Measurements from ENCODE around the gene EGFR. TPM values are rescaled to one million over a fixed set of nuclear protein-coding genes. Genes with fewer than 3 reads are reported as not detected.

Gene EGFR
- total and polyA plus RNA-seq, 2 donors (not counting 1 experiment from before 2014, with no cell fraction given), result 55.3 to 62.8 TPM

DNA sequence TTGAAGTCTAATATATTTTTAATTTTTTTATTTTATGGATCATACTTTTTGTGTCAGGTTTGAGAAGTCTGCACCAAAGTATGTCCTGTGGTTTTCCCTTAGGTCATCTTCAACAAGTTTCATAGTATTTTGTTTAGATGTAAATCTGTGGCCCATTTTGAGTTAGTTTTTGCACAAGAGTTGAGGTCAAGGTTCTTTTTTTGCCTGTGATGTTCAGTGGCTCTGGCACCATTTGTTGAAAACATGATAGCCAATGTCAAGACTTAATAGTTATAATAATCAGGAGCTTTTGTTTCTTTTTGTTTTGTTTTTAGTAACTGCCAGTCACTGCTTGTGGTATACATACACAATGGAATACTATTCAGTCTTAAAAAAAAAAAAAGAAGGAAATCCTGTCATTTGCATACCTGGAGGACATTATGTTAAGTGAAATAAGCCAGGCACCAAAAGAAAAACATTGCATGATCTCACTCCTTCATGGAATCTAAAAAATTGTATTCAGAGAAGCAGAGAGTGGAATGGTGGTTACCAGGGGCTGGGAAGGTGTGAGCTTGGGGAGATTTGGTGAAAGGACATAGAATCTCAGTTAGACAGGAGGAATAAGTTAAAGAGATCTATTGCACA lies 61.3 kb downstream of the EGFR start:
- no peak for DNase-seq (ENCODE audit: low read depth in 2 of 2)
- TF ChIP-seq CTCF (conservative IDR thresholded peaks at IDR 0.05 in 1 of 2, IDR thresholded peaks at IDR 0.05 in 1 of 2; ENCODE audit: low read depth in 1 of 2, low read length in 2 of 2) (no peak), EZH2 (IDR thresholded peaks at IDR 0.05; ENCODE audit: low read length, missing control alignments) (no peak)
- Histone ChIP-seq H3K27ac (ENCODE audit: insufficient read depth, low read length) (no peak overlapping the region), H3K9me3 (ENCODE audit: control insufficient read depth, insufficient read depth, low read depth, low read length) (no peaks in the 10 kb centered on the region), H3K4me3 (replicated peaks in 1 of 4; ENCODE audit: control extremely low read depth in 1 of 4, insufficient read depth in 1 of 4, low read depth in 3 of 4, low read length in 4 of 4) (no peak overlapping the region), H3K79me2 (ENCODE audit: control insufficient read depth, insufficient read depth, low read length) (peaks cover 94% of the 10 kb centered on the region), H2AFZ (ENCODE audit: low read length) (no peak overlapping the region), H3K36me3 (ENCODE audit: control insufficient read depth, insufficient read depth, low read length) (no peaks in the 10 kb centered on the region), H3K4me2 (ENCODE audit: extremely low read depth, insufficient read depth, low read length) (no peak overlapping the region), H4K20me1 (ENCODE audit: control insufficient read depth, extremely low read depth, insufficient read depth, low read length) (no peaks in the 10 kb centered on the region), H3K9ac (ENCODE audit: insufficient read depth, low read length) (no peak overlapping the region), H3K27me3 (ENCODE audit: control insufficient read depth, insufficient read depth, low read length) (no peaks in the 10 kb centered on the region), H3K4me1 (ENCODE audit: control insufficient read depth, extremely low read depth, insufficient read depth, low read length) (peaks cover 22% of the 10 kb centered on the region)

DNA sequence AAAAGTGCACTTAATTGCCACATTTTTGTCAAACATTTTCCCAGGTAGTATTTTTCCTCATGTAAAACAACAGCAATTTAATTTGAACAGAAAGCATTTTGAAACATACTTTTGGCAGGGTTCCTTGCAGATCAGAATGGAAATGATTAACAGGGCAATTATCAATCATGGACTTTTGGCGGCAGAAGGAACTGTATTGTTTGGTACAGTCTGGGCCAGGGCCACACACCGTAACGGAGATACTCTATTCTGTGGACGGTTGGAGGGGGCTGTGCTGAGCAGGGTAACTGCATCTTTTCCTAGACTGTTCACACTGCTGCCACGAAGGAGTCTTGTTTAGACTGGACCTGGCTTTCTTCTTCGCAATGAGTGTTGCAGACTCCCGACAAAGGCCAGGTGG lies 62.3 kb downstream of the EGFR start:
- no peak overlapping the region for H2AFZ ChIP-seq (ENCODE audit: low read length)
- peaks cover 23% of the 10 kb centered on the region for H3K4me1 ChIP-seq (ENCODE audit: control insufficient read depth, extremely low read depth, insufficient read depth, low read length)
- H3K27me3 ChIP-seq (ENCODE audit: control insufficient read depth, insufficient read depth, low read length), result no peaks in the 10 kb centered on the region
- no peaks in the 10 kb centered on the region for H4K20me1 ChIP-seq (ENCODE audit: control insufficient read depth, extremely low read depth, insufficient read depth, low read length)
- no peak overlapping the region for H3K9ac ChIP-seq (ENCODE audit: insufficient read depth, low read length)
- H3K36me3 ChIP-seq (ENCODE audit: control insufficient read depth, insufficient read depth, low read length), result no peaks in the 10 kb centered on the region
- H3K4me3 ChIP-seq (replicated peaks in 1 of 4; ENCODE audit: control extremely low read depth in 1 of 4, insufficient read depth in 1 of 4, low read depth in 3 of 4, low read length in 4 of 4), result no peak overlapping the region
- H3K9me3 ChIP-seq (ENCODE audit: control insufficient read depth, insufficient read depth, low read depth, low read length), result no peaks in the 10 kb centered on the region
- H3K4me2 ChIP-seq (ENCODE audit: extremely low read depth, insufficient read depth, low read length), result peak overlapping the region; percentile 58
- DNase-seq (ENCODE audit: low read depth in 2 of 2), result no peak
- peaks cover 89% of the 10 kb centered on the region for H3K79me2 ChIP-seq (ENCODE audit: control insufficient read depth, insufficient read depth, low read length)
- peak overlapping the region; percentile 44 for H3K27ac ChIP-seq (ENCODE audit: insufficient read depth, low read length)
- TF ChIP-seq EZH2 (IDR thresholded peaks at IDR 0.05; ENCODE audit: low read length, missing control alignments) (no peak), CTCF (conservative IDR thresholded peaks at IDR 0.05 in 1 of 2, IDR thresholded peaks at IDR 0.05 in 1 of 2; ENCODE audit: low read depth in 1 of 2, low read length in 2 of 2) (no peak)

DNA sequence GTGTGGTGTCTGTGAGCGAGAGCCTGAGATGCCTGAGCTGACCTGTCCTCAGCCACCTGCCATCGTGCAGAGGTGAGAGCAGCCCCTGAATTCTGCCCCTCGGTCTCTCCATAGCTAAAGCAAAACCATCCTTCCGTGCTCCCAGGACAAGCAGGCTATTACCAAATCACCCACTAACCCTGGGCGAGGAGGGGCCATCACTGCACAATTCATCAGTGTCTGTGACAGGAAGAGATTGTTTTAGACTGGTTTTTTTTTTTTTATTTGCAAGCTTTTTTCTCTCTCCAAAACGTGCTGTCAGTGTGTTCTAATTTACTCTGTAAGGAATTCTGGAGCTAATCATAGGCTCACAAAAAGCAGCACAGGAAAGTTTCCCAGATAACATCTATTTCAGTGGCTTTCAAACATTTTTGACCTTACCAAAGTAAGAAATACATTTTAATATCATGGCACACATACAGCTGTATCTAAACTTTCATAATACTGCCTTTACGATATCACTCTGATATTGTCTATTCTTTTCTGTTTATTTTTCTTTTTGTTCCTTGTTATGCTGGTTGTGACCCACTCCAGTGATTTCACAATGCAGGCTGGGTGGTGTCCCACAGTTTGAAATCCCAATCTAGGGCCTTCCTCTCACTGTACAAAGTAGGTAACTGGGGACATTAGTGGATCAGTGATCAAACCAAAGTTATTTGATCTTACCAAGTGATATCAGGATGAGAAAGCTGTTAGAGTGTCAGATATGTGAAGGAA lies 62.8 kb downstream of the EGFR start:
- TF ChIP-seq CTCF (conservative IDR thresholded peaks at IDR 0.05 in 1 of 2, IDR thresholded peaks at IDR 0.05 in 1 of 2; ENCODE audit: low read depth in 1 of 2, low read length in 2 of 2), result no peak
- TF ChIP-seq EZH2 (IDR thresholded peaks at IDR 0.05; ENCODE audit: low read length, missing control alignments), result no peak
- no peaks in the 10 kb centered on the region for H4K20me1 ChIP-seq (ENCODE audit: control insufficient read depth, extremely low read depth, insufficient read depth, low read length)
- peak overlapping the region; percentile 58 for H3K4me2 ChIP-seq (ENCODE audit: extremely low read depth, insufficient read depth, low read length)
- H3K4me3 ChIP-seq (replicated peaks in 1 of 4; ENCODE audit: control extremely low read depth in 1 of 4, insufficient read depth in 1 of 4, low read depth in 3 of 4, low read length in 4 of 4), result no peak overlapping the region
- H3K27me3 ChIP-seq (ENCODE audit: control insufficient read depth, insufficient read depth, low read length), result no peaks in the 10 kb centered on the region
- H3K9ac ChIP-seq (ENCODE audit: insufficient read depth, low read length), result no peak overlapping the region
- H2AFZ ChIP-seq (ENCODE audit: low read length), result no peak overlapping the region
- no peaks in the 10 kb centered on the region for H3K9me3 ChIP-seq (ENCODE audit: control insufficient read depth, insufficient read depth, low read depth, low read length)
- peak overlapping the region; percentile 44 for H3K27ac ChIP-seq (ENCODE audit: insufficient read depth, low read length)
- no peaks in the 10 kb centered on the region for H3K36me3 ChIP-seq (ENCODE audit: control insufficient read depth, insufficient read depth, low read length)
- peaks cover 25% of the 10 kb centered on the region for H3K4me1 ChIP-seq (ENCODE audit: control insufficient read depth, extremely low read depth, insufficient read depth, low read length)
- H3K79me2 ChIP-seq (ENCODE audit: control insufficient read depth, insufficient read depth, low read length), result peaks cover 83% of the 10 kb centered on the region
- DNase-seq (ENCODE audit: low read depth in 2 of 2), result peak in 1 of 2 donors; percentile 51

Measured in fibroblast of lung (primary cell).